Neuronal stem cell (in vitro differentiated cells): ENCODE measurements around the gene TMEM204.

Source experiments
- DNase-seq: peaks from one replicate; pipeline ENCODE4 v3.0.0-alpha.2; 2013; ENCODE audit warnings: low spot score
- H2AFZ ChIP-seq: one replicate; pipeline ENCODE4 v1.6.1; 2013; ENCODE audit warnings: mild to moderate bottlenecking, low read length, inconsistent platforms
- H2AK5ac ChIP-seq: 2 replicates; pipeline ENCODE4 v1.6.1; 2013; ENCODE audit warnings: low read depth, mild to moderate bottlenecking, inconsistent platforms, low read length, moderate library complexity, mixed read lengths
- H2BK120ac ChIP-seq: 2 replicates; pipeline ENCODE4 v1.6.1; 2013; ENCODE audit warnings: low read depth, mild to moderate bottlenecking, inconsistent platforms, low read length, moderate library complexity, mixed read lengths
- H2BK12ac ChIP-seq: one replicate; pipeline ENCODE4 v1.6.1; 2013; ENCODE audit warnings: low read length, inconsistent platforms
- H2BK15ac ChIP-seq: 2 replicates; pipeline ENCODE4 v1.6.1; 2013; ENCODE audit warnings: mild to moderate bottlenecking, low read length, inconsistent platforms, mixed read lengths
- H2BK5ac ChIP-seq: one replicate; pipeline ENCODE4 v1.6.1; 2013; ENCODE audit warnings: inconsistent platforms, mild to moderate bottlenecking, low read length, moderate library complexity
- H3K14ac ChIP-seq: one replicate; pipeline ENCODE4 v1.6.1; 2013; ENCODE audit warnings: low read length, inconsistent platforms
- H3K18ac ChIP-seq: 2 replicates; pipeline ENCODE4 v1.6.1; 2013; ENCODE audit warnings: low read length, inconsistent platforms
- H3K23ac ChIP-seq: 2 replicates; pipeline ENCODE4 v1.6.1; 2013; ENCODE audit warnings: low read depth, mild to moderate bottlenecking, mixed read lengths, low read length, inconsistent platforms; ENCODE audit not compliant: poor library complexity
- H3K27ac ChIP-seq: replicated peaks from 3 replicates; pipeline ENCODE4 v1.5.1; 2013; ENCODE audit warnings: low read length, inconsistent platforms
- H3K27me3 ChIP-seq, 3 experiments: 2 replicates each; pipeline ENCODE4 v1.6.1; 2013; ENCODE audit warnings: low read length in 3 of 3, mild to moderate bottlenecking in 2 of 3, inconsistent platforms in 1 of 3, low read depth in 1 of 3, mixed read lengths in 1 of 3, moderate library complexity in 1 of 3; ENCODE audit not compliant: control insufficient read depth in 3 of 3, insufficient read depth in 3 of 3
- H3K36me3 ChIP-seq, 2 donors: replicated peaks in 1 of 2; 2 replicates each; pipeline ENCODE4 v1.6.1; 2013; ENCODE audit warnings: low read length in 2 of 2; ENCODE audit not compliant: control insufficient read depth in 2 of 2, insufficient read depth in 2 of 2
- H3K4ac ChIP-seq: 2 replicates; pipeline ENCODE4 v1.6.1; 2013; ENCODE audit warnings: inconsistent platforms, mild to moderate bottlenecking, low read length, moderate library complexity
- H3K4me1 ChIP-seq, 2 donors: 1 replicate in 1 of 2; 2 replicates in 1 of 2; pipeline ENCODE4 v1.6.1; 2013; ENCODE audit warnings: low read length in 2 of 2, low read depth in 1 of 2; ENCODE audit not compliant: control insufficient read depth in 2 of 2, insufficient read depth in 1 of 2
- H3K4me2 ChIP-seq: one replicate; pipeline ENCODE4 v1.6.1; 2013; ENCODE audit warnings: mild to moderate bottlenecking, low read length, inconsistent platforms; ENCODE audit not compliant: insufficient read depth, poor library complexity, severe bottlenecking
- H3K4me3 ChIP-seq, 2 donors: 2 replicates each; pipeline ENCODE4 v1.5.1; 2013; ENCODE audit warnings: low read length in 2 of 2, mild to moderate bottlenecking in 2 of 2, inconsistent platforms in 1 of 2, moderate library complexity in 1 of 2
- H3K79me1 ChIP-seq: one replicate; pipeline ENCODE4 v1.6.1; 2013; ENCODE audit warnings: low read depth, mild to moderate bottlenecking, inconsistent platforms, low read length, moderate library complexity
- H3K9ac ChIP-seq: one replicate; pipeline ENCODE4 v1.6.1; 2013; ENCODE audit warnings: mild to moderate bottlenecking, low read depth, low read length, inconsistent platforms; ENCODE audit not compliant: poor library complexity
- H3K9me3 ChIP-seq, 2 donors: replicated peaks in 1 of 2; 2 replicates each; pipeline versions ENCODE3 to v1.6.1; 2013; ENCODE audit warnings: low read length in 2 of 2, mild to moderate bottlenecking in 2 of 2, inconsistent platforms in 1 of 2, low read depth in 1 of 2, mixed read lengths in 1 of 2, moderate library complexity in 1 of 2; ENCODE audit not compliant: control insufficient read depth in 2 of 2, insufficient read depth in 1 of 2
- H4K8ac ChIP-seq: one replicate; pipeline ENCODE4 v1.6.1; 2013; ENCODE audit warnings: low read depth, mild to moderate bottlenecking, inconsistent platforms, low read length, moderate library complexity
- H4K91ac ChIP-seq: one replicate; pipeline ENCODE4 v1.6.1; 2013; ENCODE audit warnings: low read length, low read depth, mild to moderate bottlenecking, inconsistent platforms; ENCODE audit not compliant: poor library complexity
- WGBS, 2 donors: extraction: QIAGEN DNeasy Blood & Tissue Kit; methylation state at CpG; one replicate each; pipeline ENCODE4 v1.1.7; 2013; ENCODE audit warnings: missing lambda C conversion rate in 2 of 2, mixed read lengths in 1 of 2; ENCODE audit not compliant: insufficient read length in 2 of 2, insufficient replicate concordance in 1 of 2; ENCODE audit errors: extremely low coverage in 2 of 2; 5-methylcytosine and 5-hydroxymethylcytosine counted together

TMEM204 gene

GRCh38 chr16:1552129-1552528, 18.7 kb downstream of the TMEM204 start:
- Histone ChIP-seq H4K8ac (no peak overlapping the region), H2BK15ac (no peak overlapping the region), H3K4ac (no peak overlapping the region), H3K36me3 (peaks cover 20 to 53% of the 10 kb centered on the region in 2 donors), H3K79me1 (peaks cover 3% of the 10 kb centered on the region), H3K9me3 (no peaks in the 10 kb centered on the region), H3K23ac (no peak overlapping the region), H3K14ac (no peak overlapping the region), H4K91ac (no peak overlapping the region), H3K27me3 (peaks cover 0 to 1% (median 0%) of the 10 kb centered on the region in 3 experiments), H3K27ac (no peak overlapping the region), H2AFZ (no peak overlapping the region), H3K9ac (no peak overlapping the region), H3K4me3 (no peak overlapping the region), H2BK120ac (no peak overlapping the region), H2BK5ac (no peak overlapping the region), H3K4me2 (no peak overlapping the region), H2BK12ac (no peak overlapping the region), H3K4me1 (no peaks in the 10 kb centered on the region), H3K18ac (no peak overlapping the region), H2AK5ac (no peak overlapping the region)
- no CpG with 5 or more reads among the region's 15 CpGs for WGBS, 2 donors
- DNase-seq = no peak

GRCh38 chr16:1553946-1554825, 20.7 kb downstream of the TMEM204 start:
- Histone ChIP-seq H3K18ac (no peak overlapping the region), H4K8ac (no peak overlapping the region), H3K36me3 (peaks cover 32 to 65% of the 10 kb centered on the region in 2 donors), H3K23ac (no peak overlapping the region), H3K4me1 (no peaks in the 10 kb centered on the region), H3K9ac (no peak overlapping the region), H3K4ac (no peak overlapping the region), H3K4me2 (no peak overlapping the region), H4K91ac (no peak overlapping the region), H3K27me3 (peaks cover 0 to 1% (median 0%) of the 10 kb centered on the region in 3 experiments), H3K14ac (no peak overlapping the region), H2AK5ac (no peak overlapping the region), H3K79me1 (no peaks in the 10 kb centered on the region), H2BK12ac (no peak overlapping the region), H2BK15ac (no peak overlapping the region), H3K27ac (no peak overlapping the region), H3K4me3 (no peak overlapping the region), H2AFZ (no peak overlapping the region), H2BK5ac (no peak overlapping the region), H3K9me3 (no peaks in the 10 kb centered on the region), H2BK120ac (no peak overlapping the region)
- no CpG with 5 or more reads among the region's 19 CpGs for WGBS, 2 donors
- DNase-seq = no peak

GRCh38 chr16:1554826-1555445, 21.5 kb downstream of the TMEM204 start:
- Histone ChIP-seq H3K4me1 (no peaks in the 10 kb centered on the region), H2AK5ac (no peak overlapping the region), H3K36me3 (peaks cover 37 to 69% of the 10 kb centered on the region in 2 donors), H3K27ac (no peak overlapping the region), H2BK12ac (no peak overlapping the region), H3K79me1 (no peaks in the 10 kb centered on the region), H3K9ac (no peak overlapping the region), H2BK15ac (no peak overlapping the region), H2BK120ac (no peak overlapping the region), H3K23ac (no peak overlapping the region), H3K18ac (no peak overlapping the region), H4K8ac (no peak overlapping the region), H3K4me3 (peak overlapping the region in 1 of 2 donors; percentile 38), H4K91ac (no peak overlapping the region), H3K9me3 (no peaks in the 10 kb centered on the region), H3K4ac (no peak overlapping the region), H2BK5ac (no peak overlapping the region), H3K27me3 (peaks cover 0 to 1% (median 0%) of the 10 kb centered on the region in 3 experiments), H3K14ac (no peak overlapping the region), H2AFZ (no peak overlapping the region), H3K4me2 (no peak overlapping the region)
- WGBS, 2 donors = no CpG with 5 or more reads among the region's 34 CpGs
- no peak for DNase-seq

GRCh38 chr16:1556254-1556653, 22.8 kb downstream of the TMEM204 start:
- H3K9ac ChIP-seq = no peak overlapping the region
- no peak overlapping the region for H3K23ac ChIP-seq
- no peak overlapping the region for H3K18ac ChIP-seq
- H2BK120ac ChIP-seq = no peak overlapping the region
- no peak overlapping the region for H3K27ac ChIP-seq
- H4K8ac ChIP-seq = no peak overlapping the region
- H3K4me2 ChIP-seq = no peak overlapping the region
- no peak overlapping the region for H2AK5ac ChIP-seq
- H3K4me3 ChIP-seq = no peak overlapping the region
- no peak overlapping the region for H2BK5ac ChIP-seq
- no peak overlapping the region for H2BK12ac ChIP-seq
- H3K27me3 ChIP-seq = peaks cover 0 to 1% (median 0%) of the 10 kb centered on the region in 3 experiments
- no peaks in the 10 kb centered on the region for H3K79me1 ChIP-seq
- DNase-seq = no peak
- H3K9me3 ChIP-seq = no peaks in the 10 kb centered on the region
- no CpG with 5 or more reads among the region's 13 CpGs for WGBS, 2 donors
- no peak overlapping the region for H2AFZ ChIP-seq
- H2BK15ac ChIP-seq = no peak overlapping the region
- H4K91ac ChIP-seq = no peak overlapping the region
- no peak overlapping the region for H3K14ac ChIP-seq
- H3K4me1 ChIP-seq = no peaks in the 10 kb centered on the region
- H3K36me3 ChIP-seq = peaks cover 44 to 81% of the 10 kb centered on the region in 2 donors
- no peak overlapping the region for H3K4ac ChIP-seq
